HG03575 (cell line): Measurements from ENCODE around the gene IFITM1.
"Not testable (repeated sequence)": the region's sequence is repeated elsewhere in the genome, so short reads cannot be mapped to it uniquely, and the experiment has no call there.

Source experiments
- ATAC-seq: cut with Tn5 transposase; IDR thresholded peaks from one replicate; pipeline ENCODE4 v1.9.1; 2021; ENCODE audit not compliant: unreplicated experiment, insufficient number of reproducible peaks, low FRiP score; ENCODE audit errors: extremely low read depth

IFITM1 gene

DNA sequence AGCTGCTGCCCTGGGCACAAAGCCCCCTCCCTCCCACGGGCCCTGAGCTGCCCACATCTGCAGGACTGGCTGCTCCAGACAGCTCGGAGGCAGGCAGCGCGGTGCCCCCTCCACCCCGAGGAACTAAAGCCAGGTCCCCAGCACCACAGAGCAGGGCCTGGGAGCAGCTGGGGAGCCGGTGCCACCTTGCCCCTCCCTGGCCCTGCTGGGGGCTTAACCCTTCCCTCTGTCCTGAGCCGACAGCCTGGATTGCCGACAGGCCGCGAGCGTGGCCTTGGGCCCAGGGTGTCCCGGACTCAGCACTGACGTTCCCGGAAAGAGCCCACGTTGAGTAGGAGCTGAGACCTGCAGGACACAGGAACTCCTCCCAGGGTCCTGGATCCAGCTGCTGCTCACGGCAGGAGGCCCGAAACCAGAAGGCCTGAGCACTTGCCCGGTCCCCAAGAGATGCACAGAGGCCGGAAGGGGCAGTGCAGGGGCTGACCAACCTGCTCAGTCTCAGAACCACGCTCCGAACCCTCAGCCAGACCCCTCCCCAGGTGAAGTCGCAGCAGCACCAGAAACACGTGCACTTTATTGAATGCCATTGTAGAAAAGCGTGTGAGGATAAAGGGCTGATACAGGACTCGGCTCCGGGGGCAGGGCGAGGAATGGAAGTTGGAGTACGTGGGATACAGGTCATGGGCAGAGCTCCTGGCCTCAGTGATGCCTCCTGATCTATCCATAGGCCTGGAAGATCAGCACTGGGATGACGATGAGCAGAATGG, 5.5 kb downstream of the IFITM1 start:
- ATAC-seq: not testable (repeated sequence)

DNA sequence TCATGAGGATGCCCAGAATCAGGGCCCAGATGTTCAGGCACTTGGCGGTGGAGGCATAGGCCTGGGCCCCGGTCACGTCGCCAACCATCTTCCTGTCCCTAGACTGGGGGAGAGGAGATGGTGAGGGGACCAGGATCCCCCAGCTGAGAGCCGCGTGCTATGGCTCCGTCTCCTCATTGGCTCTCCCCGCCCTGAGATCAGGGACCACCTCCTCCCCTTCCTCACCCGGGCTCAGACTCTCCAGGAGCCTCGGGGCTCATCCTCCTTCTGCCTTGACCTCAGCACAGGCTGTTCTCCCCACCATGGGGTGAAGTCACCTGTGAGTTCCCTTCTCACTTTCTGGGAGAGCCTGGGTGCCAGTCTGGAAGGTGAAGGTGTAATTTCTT, 6.0 kb downstream of the IFITM1 start:
- not testable (repeated sequence) for ATAC-seq

DNA sequence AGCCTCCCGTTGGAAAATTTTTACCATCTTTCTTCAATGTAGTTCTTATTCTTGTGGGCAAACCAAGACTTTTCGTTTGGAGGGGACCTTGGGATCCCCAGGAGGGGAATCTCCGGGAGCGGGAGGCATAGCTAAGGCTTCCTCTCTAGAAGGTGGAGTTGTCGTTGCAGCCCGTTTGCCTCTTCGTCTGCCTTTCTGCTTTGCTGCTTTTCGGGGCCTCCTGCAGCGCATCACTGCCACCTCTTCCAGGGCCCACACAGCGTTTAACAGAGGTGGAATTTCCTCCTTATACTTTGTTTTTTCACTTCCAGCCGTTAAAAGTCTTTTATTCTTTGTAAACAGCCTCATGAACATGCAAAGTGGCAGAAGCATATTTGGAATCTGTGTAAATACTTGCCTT, 10.3 kb downstream of the IFITM1 start:
- ATAC-seq: no peak

DNA sequence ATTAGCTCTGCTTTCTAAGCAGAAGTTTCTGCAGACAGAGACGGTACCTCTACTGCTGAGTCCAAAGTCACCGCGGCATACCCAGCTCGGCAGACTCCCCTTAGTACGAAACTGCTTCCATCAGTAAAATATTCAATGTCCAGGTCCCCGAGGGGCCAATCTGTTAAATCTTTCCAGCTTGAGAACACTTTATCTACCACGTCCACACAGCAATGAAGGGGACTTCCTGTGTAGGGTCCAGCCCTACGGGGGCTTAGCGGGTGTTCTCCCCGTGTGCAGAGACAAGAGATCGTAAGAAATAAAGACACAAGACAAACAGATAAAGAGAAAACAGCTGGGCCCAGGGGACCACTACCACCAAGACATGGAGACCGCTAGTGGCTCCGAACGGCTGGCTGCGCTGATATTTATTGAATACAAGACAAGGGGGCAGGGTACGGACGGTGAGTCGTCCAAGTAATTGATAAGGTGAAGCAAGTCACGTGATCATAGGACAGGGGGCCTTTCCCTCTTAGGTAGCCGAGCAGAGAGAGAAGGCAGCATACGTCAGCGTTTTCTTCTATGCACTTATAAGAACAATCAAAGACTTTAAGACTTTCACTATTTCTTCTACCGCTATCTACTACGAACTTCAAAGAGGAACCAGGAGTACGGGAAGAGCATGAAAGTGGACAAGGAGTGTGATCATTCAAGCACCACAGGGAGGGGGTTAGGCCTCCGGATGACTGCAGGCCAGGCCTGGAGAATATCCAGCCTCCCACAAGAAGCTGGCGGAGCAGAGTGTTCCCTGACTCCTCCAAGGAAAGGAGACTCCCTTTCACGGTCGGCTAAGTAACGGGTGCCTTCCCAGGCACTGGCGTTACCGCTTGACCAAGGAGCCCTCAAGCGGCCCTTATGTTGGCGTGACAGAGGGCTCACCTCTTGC, 11.0 kb downstream of the IFITM1 start:
- not testable (repeated sequence) for ATAC-seq

DNA sequence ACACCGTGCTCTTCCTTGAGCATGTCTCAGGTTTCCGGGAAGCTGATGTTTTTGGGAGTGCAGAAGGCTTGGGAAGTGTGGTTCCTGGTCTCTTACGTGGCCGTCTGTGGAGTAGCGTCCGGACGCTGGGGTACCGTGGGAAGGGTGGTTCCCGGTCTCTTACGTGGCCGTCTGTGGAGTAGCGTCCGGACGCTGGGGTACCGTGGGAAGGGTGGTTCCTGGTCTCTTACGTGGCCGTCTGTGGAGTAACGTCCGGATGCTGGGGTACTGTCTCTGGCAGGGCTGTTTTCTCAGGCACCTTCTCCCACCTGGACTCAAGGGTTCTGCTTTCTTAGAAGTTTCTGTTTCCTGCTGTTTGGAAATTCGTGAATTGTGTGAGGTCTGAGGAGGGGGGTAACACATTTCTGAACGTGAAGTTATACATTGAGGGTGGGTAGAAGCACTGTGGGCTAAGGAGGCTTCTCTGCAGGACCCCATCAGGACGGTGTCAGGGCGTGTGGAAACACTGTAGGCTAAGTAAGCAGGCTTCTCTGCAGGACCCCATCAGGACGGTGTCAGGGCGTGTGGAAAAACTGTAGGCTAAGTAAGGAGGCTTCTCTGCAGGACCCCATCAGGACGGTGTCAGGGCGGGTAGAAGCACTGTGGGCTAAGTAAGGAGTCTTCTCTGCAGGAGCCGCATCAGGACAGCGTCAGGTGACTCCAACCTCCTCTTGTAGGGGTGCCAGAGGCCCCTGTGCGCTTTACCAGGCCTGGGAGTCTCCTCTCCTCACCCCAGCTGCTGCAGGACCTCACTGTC, 12.2 kb downstream of the IFITM1 start:
- no peak for ATAC-seq

DNA sequence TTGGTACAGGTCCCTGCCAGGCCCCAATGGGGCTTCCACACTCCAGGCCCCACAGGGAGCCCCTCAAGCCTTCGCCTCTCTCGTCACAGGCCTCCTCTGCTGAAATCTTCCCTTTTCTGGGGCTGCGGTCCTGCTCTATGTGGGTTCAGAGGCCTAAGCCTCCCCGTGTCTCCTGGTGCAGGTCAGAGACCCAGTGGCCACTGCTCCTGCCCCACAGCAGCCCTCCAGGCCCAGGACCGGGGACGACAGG, 12.7 kb downstream of the IFITM1 start:
- ATAC-seq: no peak

DNA sequence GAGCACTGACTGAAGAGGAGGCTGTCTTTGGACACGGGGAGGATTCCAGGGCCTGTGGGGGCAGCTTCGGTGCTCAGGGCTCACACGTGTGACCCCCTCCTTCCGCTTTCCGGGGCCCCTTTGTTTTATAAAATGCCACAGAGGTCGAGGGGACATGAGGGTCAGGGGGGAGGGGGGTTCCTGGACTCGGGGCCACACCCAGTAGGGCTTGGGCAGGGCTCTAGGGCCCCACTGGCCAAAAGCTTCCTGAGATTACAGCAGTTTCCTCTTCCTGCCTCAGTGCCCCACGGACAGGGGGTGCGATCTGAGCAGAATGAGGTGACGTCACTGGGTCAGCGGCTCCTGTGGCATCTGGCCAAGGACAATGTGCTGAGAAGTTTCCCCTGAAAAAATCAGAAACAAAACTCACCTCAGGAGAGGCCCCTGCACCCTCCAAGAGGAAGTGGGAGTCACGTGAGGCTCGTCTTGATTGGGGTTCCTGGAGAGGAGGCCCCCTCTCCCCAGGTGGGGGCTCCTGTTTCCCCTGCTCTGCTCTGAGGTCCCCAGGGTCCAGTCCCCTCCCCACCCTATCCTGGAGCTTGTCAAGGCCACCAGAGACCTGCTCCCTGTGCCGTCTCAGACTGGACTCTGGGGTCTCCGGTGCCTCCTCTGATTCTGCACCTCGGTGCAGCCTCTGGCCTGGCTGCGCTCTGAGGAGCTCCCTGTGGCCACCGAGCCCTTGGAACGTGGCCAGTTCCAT, 13.2 kb downstream of the IFITM1 start:
- no peak for ATAC-seq

DNA sequence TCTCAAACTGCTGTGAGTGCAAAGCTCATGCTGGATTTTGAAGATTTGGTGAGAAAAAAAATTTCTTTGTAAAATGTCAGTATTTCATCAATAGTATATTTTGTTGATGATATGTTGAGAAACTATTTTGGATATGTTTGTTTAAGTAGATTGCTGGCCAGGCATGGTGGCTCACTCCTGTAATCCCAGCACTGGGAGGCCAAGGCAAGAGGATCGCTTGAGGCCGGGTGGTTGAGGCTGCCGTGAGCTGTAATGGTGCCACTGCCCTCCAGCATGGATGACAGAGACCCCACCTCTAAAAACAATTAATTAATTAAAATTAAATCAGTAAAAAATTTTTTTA, 13.7 kb downstream of the IFITM1 start:
- ATAC-seq: no peak

DNA sequence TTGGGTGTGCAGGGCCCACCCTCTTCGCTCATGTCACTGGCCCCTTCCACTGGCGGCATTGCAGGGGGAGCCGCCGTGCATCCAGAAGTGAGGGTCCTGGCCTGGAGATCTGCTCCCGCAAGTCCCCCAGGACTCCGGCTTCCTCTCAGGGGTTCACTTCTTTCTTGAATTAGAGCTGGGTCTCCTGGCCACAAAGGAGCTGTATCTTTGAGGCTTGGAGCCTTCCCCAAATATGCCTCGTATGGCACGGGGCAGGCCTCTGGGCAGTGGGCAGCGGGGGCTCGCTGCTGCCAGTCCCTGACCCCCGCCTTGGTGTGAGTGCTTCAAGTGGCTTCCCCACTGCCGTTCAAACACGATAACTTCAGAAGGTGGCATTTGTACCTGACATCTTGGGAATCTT, 14.2 kb downstream of the IFITM1 start:
- no peak for ATAC-seq

DNA sequence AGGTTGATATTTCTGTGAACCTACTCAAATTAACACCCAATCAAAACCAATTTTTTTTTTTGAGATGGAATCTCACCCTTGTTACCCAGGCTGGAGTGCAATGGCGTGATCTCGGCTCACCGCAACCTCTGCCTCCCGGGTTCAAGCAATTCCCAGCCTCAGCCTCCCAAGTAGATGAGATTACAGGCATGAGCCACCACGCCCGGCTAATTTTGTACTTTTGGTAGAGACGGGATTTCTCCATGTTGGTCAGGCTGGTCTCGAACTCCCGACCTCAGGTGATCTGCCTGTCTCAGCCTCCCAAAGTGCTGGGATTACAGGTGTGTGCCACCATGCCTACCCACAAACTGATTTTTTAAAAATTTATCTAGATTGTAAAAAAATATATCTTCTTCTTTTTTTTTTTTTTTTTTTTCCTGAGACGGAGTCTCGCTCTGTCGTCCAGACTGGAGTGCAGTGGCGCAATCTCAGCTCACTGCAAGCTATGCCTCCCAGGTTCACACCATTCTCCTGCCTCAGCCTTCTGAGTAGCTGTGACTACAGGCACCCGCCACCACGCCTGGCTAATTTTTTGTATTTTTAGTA, 14.8 kb downstream of the IFITM1 start:
- not testable (repeated sequence) for ATAC-seq

DNA sequence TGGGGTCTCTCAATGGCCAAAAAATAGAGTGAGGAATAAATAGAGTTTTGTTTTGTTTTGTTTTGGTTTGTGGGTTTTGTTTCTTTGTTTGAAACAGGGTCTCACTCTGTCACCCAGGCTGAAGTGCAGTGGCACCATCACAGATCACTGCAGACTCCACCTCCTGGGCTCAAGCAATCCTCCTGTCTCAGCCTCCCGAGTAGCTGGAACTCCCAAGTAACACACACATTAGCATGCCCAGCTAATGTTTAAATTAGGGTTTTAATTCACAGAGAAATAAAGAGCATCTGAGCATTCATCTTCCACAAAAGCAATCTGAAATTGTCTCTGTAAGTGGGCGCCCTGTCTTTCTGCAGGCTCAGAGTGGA, 16.0 kb downstream of the IFITM1 start:
- ATAC-seq: no peak

DNA sequence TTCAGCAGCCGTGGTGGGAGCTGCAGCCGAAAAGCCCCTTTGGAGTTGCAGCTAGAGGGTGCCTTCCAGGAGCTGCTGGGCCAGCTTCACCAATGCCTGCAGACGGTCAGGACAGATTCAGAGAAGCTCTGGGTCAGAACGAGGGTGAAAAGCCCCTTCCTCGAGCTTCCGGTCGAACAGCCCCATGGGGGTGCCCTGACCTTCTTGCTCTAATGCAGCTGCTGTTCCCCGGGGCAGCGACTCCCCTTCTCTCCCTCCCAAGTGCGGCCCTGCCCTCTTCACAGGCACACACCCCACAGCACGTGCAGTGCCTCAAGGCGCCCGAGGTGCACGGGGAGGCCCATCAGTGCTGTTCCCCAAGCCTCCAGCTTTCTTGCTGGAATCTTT, 16.5 kb downstream of the IFITM1 start:
- no peak for ATAC-seq

DNA sequence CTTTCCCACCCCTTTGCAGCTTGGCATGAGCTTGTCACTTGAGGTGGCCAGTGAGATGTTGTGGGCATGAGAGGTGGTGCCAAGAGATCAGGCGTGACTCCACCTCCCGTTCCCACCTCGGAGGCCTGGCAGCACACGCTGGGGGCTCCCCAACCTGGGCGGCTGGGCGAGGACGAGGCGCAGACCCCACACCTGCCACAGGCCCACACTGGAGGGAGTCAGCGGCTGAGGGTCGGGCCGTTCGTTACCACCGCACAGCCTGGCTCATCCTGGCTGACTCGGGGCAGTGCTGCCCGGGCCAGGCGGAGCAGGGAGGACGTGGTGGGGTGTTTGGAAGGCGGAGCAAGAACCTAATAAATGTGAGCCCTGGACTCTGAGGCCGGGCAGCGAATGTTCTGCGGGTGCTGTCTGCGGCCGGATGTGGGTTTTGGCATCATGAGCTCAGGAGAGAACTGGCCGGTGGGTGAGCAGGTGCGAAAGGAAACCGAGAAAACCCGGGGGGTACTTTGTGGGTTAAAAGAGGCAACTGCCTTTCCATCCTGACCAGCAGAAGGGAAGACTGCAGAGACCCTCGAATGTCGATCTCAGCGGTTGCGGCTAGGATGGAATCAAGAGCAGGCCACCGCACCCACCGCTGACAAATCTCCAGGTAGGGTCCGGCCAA, 17.0 kb downstream of the IFITM1 start:
- ATAC-seq: no peak

DNA sequence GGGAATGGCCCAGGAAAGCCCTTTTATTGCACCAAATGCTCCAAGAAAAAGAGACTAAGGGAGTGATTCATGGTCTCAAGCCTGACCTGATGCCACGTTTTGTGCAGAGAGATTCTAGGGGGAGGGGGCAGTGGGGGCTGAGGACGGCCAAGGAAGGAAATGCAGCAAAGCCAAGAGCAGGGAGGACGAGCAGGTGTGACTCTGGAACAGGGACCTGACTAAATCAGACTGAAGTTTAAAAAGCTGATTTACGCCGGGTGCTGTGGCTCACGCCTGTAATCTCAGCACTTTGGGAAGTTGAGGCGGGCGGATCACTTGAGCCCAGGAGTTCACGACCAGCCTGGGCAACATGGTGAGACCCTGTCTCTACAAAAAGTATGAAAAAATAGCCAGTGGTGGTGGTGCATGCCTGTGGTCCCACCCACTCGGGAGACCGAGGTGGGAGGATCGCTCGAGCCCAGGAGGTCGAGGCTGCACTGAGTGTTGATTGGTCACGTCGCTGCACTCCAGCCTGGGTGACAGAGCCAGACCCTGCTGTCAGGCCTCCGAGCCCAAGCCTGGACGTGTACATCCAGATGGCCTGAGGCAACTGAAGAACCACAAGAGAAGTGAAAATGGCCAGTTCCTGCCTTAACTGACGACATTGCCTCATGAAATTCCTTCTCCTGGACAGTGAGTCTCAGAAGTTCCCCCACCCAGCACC, 17.7 kb downstream of the IFITM1 start:
- no peak for ATAC-seq

DNA sequence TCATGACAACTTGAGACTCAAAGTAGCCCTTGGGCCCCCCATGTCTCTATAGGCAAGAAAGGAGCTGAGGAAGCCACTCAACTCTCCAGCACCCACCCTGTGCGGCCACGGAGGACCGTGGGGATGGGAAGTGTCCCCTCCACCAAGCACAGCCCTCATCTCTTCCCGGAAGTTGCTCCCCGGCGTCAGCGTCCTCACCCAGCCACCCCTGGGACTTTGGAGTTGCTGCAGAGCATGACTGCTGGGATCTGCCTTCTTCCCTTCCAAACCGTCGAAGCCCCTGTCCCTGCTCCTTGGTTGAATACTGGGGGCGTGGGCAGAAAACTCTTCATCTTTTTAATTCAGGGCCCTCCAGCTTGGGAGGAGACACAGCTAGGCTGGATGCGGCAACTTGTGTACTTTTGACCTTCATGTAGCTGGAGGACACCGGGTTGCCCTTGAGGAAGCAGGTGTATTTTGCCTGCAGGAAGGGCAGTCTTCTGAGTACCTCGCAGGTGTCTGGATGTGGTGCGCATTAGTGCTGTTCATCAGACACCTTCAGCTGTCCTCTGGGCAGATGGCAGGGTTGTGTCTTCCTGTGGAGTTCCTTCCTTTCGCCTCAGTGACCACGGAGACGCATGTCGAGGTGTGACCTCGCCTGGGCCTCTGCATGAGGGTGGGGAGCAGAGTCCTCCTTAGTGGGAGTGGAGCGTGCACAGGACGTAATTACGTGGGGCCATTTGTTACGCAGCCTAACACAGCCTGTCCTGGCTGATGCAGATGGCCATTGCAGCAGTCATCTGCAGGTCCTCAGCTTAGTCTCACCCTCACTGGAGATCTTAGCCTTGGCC, 19.0 kb downstream of the IFITM1 start:
- no peak for ATAC-seq

DNA sequence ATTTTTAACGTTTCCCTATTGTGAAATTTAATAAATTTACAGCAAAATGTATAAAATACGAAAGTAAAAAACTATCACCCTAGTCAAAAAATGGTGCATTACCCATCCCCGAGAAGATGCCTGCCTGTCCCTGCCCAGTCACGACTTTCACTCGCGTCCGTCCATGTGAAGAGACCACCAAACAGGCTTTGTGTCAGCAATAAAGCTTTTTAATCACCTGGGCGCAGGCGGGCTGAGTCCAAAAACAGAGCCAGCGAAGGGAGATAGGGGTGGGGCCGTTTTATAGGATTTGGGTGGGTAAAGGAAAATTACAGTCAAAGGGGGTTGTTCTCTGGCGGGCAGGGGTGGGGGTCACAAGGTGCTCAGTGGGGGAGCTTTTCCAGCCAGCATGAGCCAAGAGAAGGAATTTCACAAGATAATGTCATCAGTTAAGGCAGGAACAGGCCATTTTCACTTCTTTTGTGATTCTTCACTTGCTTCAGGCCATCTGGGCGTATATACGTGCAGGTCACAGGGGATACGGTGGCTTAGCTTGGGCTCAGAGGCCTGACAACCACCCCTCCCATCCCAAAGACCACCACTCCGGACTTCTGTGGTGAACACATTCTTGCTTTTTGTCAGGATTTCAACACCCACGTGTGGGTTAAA, 19.9 kb downstream of the IFITM1 start:
- ATAC-seq: not testable (repeated sequence)
